HEK293T (cell line): ENCODE measurements around the gene TRAF3.

Source experiments
- FOXK2 ChIP-seq: fragments of 450-650 bp; IDR thresholded peaks from 2 replicates; pipeline ENCODE4 v1.6.1; 2016; ENCODE audit warnings: mild to moderate bottlenecking
- FOXM1 ChIP-seq: fragments of 450-650 bp; IDR thresholded peaks from 2 replicates; pipeline ENCODE4 v1.6.1; 2017; ENCODE audit warnings: mild to moderate bottlenecking, borderline replicate concordance
- HDGF ChIP-seq: fragments of 450-650 bp; IDR thresholded peaks from 2 replicates; pipeline ENCODE4 v1.6.1; 2017; ENCODE audit warnings: antibody characterized with exemption, borderline replicate concordance
- L3MBTL2 ChIP-seq: fragments of 450-650 bp; conservative IDR thresholded peaks from 2 replicates; pipeline ENCODE4 v1.6.1; 2016; ENCODE audit warnings: mild to moderate bottlenecking
- PKNOX1 ChIP-seq: fragments of 450-650 bp; IDR thresholded peaks from 2 replicates; pipeline ENCODE4 v1.6.1; 2016

- TF ChIP-seq L3MBTL2, result no peak
- TF ChIP-seq PKNOX1, result no peak
- no peak for TF ChIP-seq FOXK2
- TF ChIP-seq FOXM1, result no peak
- TF ChIP-seq HDGF, result no peak
Measured at GRCh38 chr14:102777711-102778337, 575 bp downstream of the TRAF3 start.
